K562 (cell line): ENCODE results near the gene CELSR2. TPM values are rescaled to one million over a fixed set of nuclear protein-coding genes. Genes with fewer than 3 reads are reported as not detected.

Experiments
- ARID1B ChIP-seq: fragments of 450-650 bp; IDR thresholded peaks from 2 replicates; pipeline ENCODE4 v1.6.1; 2016; ENCODE audit warnings: antibody characterized with exemption, mild to moderate bottlenecking, inconsistent platforms
- CC2D1A ChIP-seq: fragments of 450-650 bp; IDR thresholded peaks from 2 replicates; pipeline ENCODE4 v1.6.1; 2017; ENCODE audit warnings: mild to moderate bottlenecking
- CEBPB ChIP-seq: fragments of 450-650 bp; IDR thresholded peaks from 2 replicates; pipeline ENCODE4 v1.6.1; 2016; ENCODE audit warnings: missing genetic modification characterization, missing compliant biosample characterization
- CXXC5 ChIP-seq: fragments of 250-450 bp; sonication (Bioruptor Pico); IDR thresholded peaks from 2 replicates; pipeline ENCODE4 v1.8.0; 2022; ENCODE audit warnings: inconsistent platforms, mild to moderate bottlenecking, moderate library complexity
- HDAC1 ChIP-seq, 2 experiments: fragments of 450-650 bp; IDR thresholded peaks; 2 replicates each; pipeline ENCODE4 v1.6.1; 2016 to 2017; ENCODE audit warnings: inconsistent platforms in 1 of 2, mild to moderate bottlenecking in 1 of 2, moderate library complexity in 1 of 2
- HMGXB4 ChIP-seq: sonication (generic); formaldehyde crosslinking; IDR thresholded peaks from 2 replicates; pipeline ENCODE4 v1.8.1; 2023; ENCODE audit warnings: mild to moderate bottlenecking, missing genetic modification reagents
- KAT8 ChIP-seq: fragments of 450-650 bp; IDR thresholded peaks from 2 replicates; pipeline ENCODE4 v1.6.1; 2016; ENCODE audit warnings: low read depth, mild to moderate bottlenecking
- KDM2B ChIP-seq: fragments of 250-450 bp; sonication (Bioruptor Pico); IDR thresholded peaks from 2 replicates; pipeline ENCODE4 v1.8.0; 2021; ENCODE audit warnings: mild to moderate bottlenecking, moderate library complexity
- KHSRP ChIP-seq: fragments of 450-650 bp; IDR thresholded peaks from 2 replicates; pipeline ENCODE4 v1.6.1; 2017
- MBD1 ChIP-seq: fragments of 250-450 bp; sonication (Bioruptor Pico); IDR thresholded peaks from 2 replicates; pipeline ENCODE4 v1.8.0; 2022; ENCODE audit warnings: inconsistent platforms
- PRMT5 ChIP-seq: sonication (generic); formaldehyde crosslinking; IDR thresholded peaks from 2 replicates; pipeline ENCODE4 v1.5.0; 2020; ENCODE audit warnings: missing genetic modification reagents
- SMAD1 ChIP-seq: fragments of 150-350 bp; IDR thresholded peaks from 2 replicates; pipeline ENCODE4 v1.6.1; 2014; ENCODE audit warnings: low read length, low read depth; ENCODE audit not compliant: partially characterized antibody
- SMARCA4 ChIP-seq: fragments of 450-650 bp; IDR thresholded peaks from 2 replicates; pipeline ENCODE4 v1.6.1; 2016
- SMARCE1 ChIP-seq: fragments of 450-650 bp; IDR thresholded peaks from 2 replicates; pipeline ENCODE4 v1.7.1; 2016; ENCODE audit warnings: mild to moderate bottlenecking
- SREBF2 ChIP-seq: sonication (generic); formaldehyde crosslinking; IDR thresholded peaks from 2 replicates; pipeline ENCODE4 v1.4.0; 2020; ENCODE audit warnings: mild to moderate bottlenecking, missing genetic modification reagents
- SRSF3 ChIP-seq: fragments of 200-400 bp; formaldehyde crosslinking; IDR thresholded peaks from 2 replicates; pipeline ENCODE4 v1.6.1; 2016; ENCODE audit warnings: mild to moderate bottlenecking, low read length, moderate library complexity; ENCODE audit not compliant: insufficient read depth
- TCF7 ChIP-seq: sonication (generic); IDR thresholded peaks from 2 replicates; pipeline ENCODE4 v1.6.1; 2016; ENCODE audit warnings: antibody characterized with exemption, borderline replicate concordance
- ZBTB5 ChIP-seq: fragments of 450-650 bp; IDR thresholded peaks from 2 replicates; pipeline ENCODE4 v1.6.1; 2017; ENCODE audit warnings: antibody characterized with exemption
- ZNF224 ChIP-seq: sonication (generic); formaldehyde crosslinking; IDR thresholded peaks from 2 replicates; pipeline ENCODE4 v1.8.0; 2022; ENCODE audit warnings: mild to moderate bottlenecking, missing genetic modification reagents
- ZNF253 ChIP-seq: fragments of 250-450 bp; sonication (Bioruptor Pico); conservative IDR thresholded peaks from 2 replicates; pipeline ENCODE4 v1.6.1; 2021; ENCODE audit warnings: mild to moderate bottlenecking
- ZNF507 ChIP-seq: conservative IDR thresholded peaks from 2 replicates; pipeline ENCODE4 v1.6.1; 2017; ENCODE audit warnings: missing genetic modification characterization, missing compliant biosample characterization
- ZNF592 ChIP-seq: fragments of 450-650 bp; IDR thresholded peaks from 2 replicates; pipeline ENCODE4 v1.6.1; 2017; ENCODE audit warnings: antibody characterized with exemption, mild to moderate bottlenecking
- ZSCAN32 ChIP-seq: fragments of 450-650 bp; formaldehyde crosslinking; IDR thresholded peaks from 2 replicates; pipeline ENCODE4 v1.4.0; 2020; ENCODE audit warnings: mild to moderate bottlenecking, moderate library complexity
- polyA plus RNA-seq, 8 experiments: library from polyadenylated mRNA; depleted of rRNA in 4 of 8; stranded (reverse) in 5 of 8; unstranded in 3 of 8; fragments of >200 nt; fragmentation: Nextera tagmentation in 2 of 8; fragmentation: Illumina TruSeq in 1 of 8; extraction: Ambion mirVana in 2 of 8; extraction: Trizol in 1 of 8; gene quantifications; 2 replicates each; pipeline versions ENCODE4 v1.2.1 to v1.2.3, GENCODE V29; 2011 to 2014; ENCODE audit warnings: inconsistent platforms in 1 of 8, missing spikeins in 1 of 8
- total RNA-seq, 7 experiments: library from RNA; depleted of rRNA in 6 of 7; stranded (reverse); fragments of >200 nt in 6 of 7; fragmentation: Illumina TruSeq in 2 of 7; extraction: Trizol in 2 of 7; gene quantifications; 2 replicates each; pipeline versions ENCODE4 v1.2.1 to v1.2.3, GENCODE V29; 2011 to 2021; ENCODE audit warnings: low replicate concordance in 1 of 7

CELSR2 gene
- total and polyA plus RNA-seq, 9 of the 15 experiments (the other 6 are each of a cell fraction or from before 2014, with no cell fraction given), result 0.31 to 21.9 (median 4.2) TPM

- no peak for TF ChIP-seq MBD1 (CRISPR knock-in tag)
- TF ChIP-seq PRMT5 (CRISPR knock-in tag), result no peak
- no peak for TF ChIP-seq KAT8
- no peak for TF ChIP-seq ZNF224
- no peak for TF ChIP-seq HMGXB4
- TF ChIP-seq SMAD1, result no peak
- peak; percentile 47; the same call in 1 of the 2 replicates for TF ChIP-seq CC2D1A
- TF ChIP-seq KDM2B (CRISPR knock-in tag), result no peak
- TF ChIP-seq HDAC1 (IDR thresholded peaks at IDR 0.05), result peak in 1 of 2 experiments; percentile 58; a peak in 1 of 4 replicates
- TF ChIP-seq ZBTB5, result no peak
- no peak for TF ChIP-seq SRSF3
- peak; percentile 91 for TF ChIP-seq ZNF592
- TF ChIP-seq SREBF2, result no peak
- TF ChIP-seq ZSCAN32 (CRISPR knock-in tag), result no peak
- TF ChIP-seq SMARCE1, result no peak
- TF ChIP-seq ARID1B, result peak; percentile 77
- TF ChIP-seq KHSRP, result no peak
- TF ChIP-seq TCF7, result no peak
- no peak for TF ChIP-seq ZNF253 (CRISPR knock-in tag)
- TF ChIP-seq CXXC5 (CRISPR knock-in tag), result peak; percentile 75
- TF ChIP-seq CEBPB, result no peak
- TF ChIP-seq ZNF507 (tag), result no peak
- TF ChIP-seq SMARCA4, result peak; percentile 71
Observed at GRCh38 chr1:109218516-109218915, 30.8 kb upstream of the CELSR2 start (continued).
